ENCODE measurements around the gene TMEM154.
A peak's percentile ranks its signal among the peaks of the same experiment; 100 is the strongest.

Gene TMEM154

DNA sequence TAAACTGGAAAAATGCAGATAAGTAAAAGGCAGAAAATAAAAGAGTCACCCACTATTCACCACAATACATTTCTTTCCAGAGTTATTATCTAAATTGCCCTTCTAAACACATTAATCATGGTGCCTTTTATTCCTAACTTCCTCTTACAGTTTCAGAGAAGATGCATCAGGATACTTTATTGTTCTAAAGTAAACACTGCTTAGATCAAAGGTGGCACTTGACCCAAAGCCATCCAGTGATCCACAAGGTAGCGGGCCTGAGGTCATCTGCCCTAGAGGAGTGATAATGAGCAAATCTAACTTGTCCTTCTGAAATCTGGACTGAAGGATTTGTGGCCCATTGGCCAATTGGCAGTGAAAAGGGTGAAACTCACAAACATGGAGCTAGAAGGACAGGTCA lies 12.0 kb upstream of the TMEM154 start:
- DNase-seq, result no peak

DNA sequence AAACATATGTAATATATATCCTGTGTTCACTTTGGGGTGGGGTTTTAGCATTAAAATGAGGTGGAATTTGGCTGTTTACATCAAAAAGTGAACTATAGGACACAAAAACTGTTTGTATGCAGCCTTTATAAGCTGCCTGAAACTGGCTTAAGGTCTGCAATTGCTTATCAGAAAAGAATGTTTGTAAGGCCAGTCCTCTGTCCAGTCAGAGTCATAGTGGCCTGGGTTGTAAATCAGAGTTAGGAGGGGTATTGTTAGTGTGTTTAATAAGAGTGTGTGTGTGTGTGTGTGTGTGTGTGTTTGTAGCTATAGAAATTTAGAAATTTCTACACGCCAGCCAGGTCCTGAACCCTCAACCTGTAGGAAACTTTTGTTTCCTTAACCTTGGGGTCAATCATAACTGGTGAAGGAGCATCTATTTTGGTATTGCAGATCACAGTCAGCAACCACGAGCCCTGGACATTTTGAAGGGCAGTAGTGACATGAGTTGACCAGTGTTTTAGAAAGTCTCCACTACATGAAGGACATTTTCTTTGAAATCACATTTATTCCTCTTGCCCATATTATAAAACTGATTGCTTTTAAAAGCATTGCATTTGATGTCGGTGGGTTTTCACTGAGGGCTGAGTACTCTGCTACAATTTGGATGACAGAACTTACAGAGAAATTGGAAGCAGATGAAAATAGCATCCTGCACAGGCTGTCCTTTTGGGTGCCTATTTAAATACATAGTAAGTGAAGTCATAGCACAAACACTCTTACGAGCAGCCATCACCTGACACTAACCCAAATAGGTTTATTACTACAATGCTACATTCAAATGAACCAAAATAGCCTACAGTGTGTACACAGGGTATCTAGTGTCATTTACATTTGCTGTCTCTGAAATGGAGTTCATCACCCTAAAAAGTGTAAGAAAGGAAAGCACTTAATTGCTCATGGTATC lies 11.2 kb upstream of the TMEM154 start:
- no peak for DNase-seq

DNA sequence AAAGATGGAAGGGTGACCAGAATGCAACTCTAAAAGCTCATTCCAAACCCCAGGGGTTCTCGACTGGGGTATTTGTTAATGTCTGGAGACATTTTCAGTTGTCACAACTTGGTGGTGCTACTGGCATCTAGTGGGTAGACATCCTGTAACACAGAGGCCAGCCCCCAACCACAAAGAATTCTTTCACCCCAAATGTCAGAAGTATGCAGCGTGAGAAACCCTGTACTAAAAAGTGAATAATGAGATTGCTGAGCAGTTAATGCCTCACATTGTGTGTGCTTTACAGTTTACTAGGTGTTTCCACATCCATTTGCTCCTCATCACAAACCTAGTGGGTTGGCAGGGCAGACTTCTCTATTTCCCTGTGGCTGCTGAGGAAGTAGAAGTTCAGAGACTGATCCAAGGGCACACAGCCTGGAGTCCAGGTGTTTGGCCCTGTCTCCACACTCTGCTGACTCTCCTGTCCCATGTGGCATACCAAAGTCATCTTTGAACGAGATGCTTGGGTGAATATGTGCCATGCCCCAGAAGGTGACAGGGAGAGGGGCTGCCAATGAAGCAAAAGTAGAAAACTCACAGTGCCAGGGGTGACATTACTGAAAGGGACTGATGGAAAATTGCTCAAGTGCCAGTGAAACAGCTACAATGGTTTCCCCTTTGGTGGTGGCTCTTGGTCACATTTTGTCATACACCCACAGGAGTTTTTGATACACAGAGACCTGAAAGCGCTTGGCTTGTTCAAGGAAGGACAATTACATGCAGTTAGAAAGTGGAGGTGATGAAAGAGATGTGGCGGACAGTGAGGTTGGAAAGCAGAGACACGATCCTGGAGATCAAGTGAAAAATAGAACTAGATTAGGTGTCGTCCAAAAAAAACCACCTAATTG lies 10.1 kb upstream of the TMEM154 start:
- peak; percentile 18 to 37 for DNase-seq

GRCh38 chr4:152687974-152688599 lies 8.3 kb upstream of the TMEM154 start:
- no peak for DNase-seq

- DNase-seq, result no peak
These were observed 6.7 kb upstream of the TMEM154 start for GRCh38 chr4:152686452-152687013.

DNA sequence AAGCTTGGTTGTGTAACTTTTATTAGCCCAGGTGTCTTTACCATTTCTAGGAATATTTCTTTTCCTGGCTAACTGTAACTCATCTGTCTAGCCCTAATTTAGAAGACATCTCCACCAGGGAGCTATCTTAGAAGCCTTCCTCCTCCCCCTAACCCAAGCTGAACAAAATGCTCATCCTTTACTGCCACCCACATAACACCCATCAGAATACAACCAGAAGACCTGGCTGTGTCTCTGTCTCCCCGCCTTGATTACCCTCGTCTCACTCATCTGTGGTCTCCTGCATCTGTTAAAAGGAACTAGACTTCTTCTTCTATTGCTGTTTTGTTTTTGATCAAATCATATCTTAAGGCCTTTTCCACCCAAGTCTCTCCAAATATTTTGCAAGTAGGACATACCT lies 4.8 kb upstream of the TMEM154 start:
- DNase-seq, result no peak

- DNase-seq, result no peak
These were observed 4.2 kb upstream of the TMEM154 start for GRCh38 chr4:152684007-152684406.

- no peak for DNase-seq
These were observed 2.5 kb upstream of the TMEM154 start for GRCh38 chr4:152682143-152682941.

- no peak for DNase-seq
These were observed 1.3 kb upstream of the TMEM154 start for GRCh38 chr4:152680988-152681603.

GRCh38 chr4:152678841-152679240 lies 956 bp downstream of the TMEM154 start:
- peak in 1 of 2 experiments; percentile 21 for DNase-seq

DNA sequence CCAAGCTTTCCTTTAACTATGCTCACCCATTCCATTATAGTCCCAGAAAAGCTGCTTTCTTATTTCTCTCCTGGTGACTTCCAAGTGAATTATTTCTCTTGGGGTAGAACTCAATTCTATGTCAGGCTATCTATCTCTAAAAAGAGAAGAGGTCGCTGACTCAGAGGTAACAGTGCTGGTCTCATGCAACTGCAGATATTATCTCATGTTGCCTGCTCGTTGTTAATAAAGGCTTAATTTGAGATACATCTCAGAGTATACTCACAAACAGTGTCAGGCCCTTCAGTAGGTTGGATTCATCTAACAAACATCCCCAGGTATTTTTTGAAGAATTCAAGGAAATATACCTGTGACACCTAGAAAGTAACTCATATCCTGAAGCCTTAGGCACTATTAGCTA lies 2.7 kb downstream of the TMEM154 start:
- DNase-seq, result no peak

DNA sequence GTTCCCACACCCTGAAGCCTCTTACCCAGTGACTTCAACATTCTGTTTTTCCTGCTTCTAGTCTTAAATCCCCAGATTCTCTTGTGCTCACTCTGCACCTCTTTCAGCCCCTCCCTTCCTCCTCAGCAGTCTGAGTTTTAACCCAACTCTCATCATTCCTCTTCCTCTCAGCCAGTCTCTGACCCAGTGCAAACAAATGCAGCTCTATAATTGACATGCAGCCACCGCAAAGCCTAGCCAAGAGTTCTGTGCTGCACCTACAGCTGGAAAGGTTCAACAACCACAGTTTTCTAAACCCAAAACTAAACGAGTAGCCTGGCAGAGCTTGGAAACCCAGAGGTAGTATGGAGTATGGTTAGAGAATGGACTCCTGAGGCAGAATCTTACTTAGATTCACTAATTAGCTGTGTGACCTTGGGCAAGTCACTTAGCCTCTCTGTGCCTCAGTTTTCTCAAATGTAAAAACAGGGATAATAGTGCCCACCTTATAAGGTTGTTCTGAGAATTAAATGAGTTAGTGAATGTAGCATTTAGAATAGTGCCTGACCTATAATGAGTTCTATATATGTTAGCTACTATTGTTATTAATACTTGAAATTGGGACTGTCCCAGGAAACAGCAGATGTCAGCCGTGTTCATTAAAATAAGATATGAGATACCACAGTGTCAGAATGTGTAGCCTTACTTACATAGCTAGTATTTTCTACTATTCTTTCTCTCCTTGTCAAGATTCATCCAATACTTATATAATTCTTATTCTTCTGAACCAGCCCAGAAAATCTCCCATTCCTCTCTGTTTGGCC lies 3.5 kb downstream of the TMEM154 start:
- no peak for DNase-seq

- DNase-seq, result no peak
These were observed 5.4 kb downstream of the TMEM154 start for GRCh38 chr4:152674359-152674758.

GRCh38 chr4:152673489-152673888 lies 6.3 kb downstream of the TMEM154 start:
- DNase-seq, result no peak

GRCh38 chr4:152672206-152673092 lies 7.3 kb downstream of the TMEM154 start:
- no peak for DNase-seq

- DNase-seq, result no peak
These were observed 11.3 kb downstream of the TMEM154 start for GRCh38 chr4:152668338-152668964.

- no peak for DNase-seq
These were observed 12.0 kb downstream of the TMEM154 start for GRCh38 chr4:152667781-152668180.

DNA sequence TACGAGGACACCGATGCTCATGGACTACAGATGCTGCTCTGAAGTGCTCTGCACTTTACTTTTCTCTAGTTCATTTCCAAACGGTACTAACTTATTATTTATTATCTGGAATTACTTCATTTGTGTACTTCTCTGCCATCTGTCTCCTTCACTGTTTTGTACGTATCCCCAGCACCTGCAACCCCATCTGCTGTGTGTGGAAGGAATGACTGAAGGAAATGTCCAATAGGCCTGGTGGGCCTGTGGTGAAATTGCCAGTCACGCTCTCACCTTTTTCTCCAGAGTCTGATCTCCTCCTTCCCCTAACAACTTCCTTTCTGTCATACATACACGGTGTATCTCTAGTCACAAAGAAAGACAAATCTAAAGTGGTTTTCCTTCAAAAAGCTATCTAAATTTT lies 12.9 kb downstream of the TMEM154 start:
- DNase-seq, result no peak
